ENCODE data around the gene ETHE1. TPM values are rescaled to one million over a fixed set of nuclear protein-coding genes. Genes with fewer than 3 reads are reported as not detected.

ETHE1 gene
- total and polyA plus RNA-seq, 2 of the 8 experiments (the other 6 are each of a cell fraction or from before 2014, with no cell fraction given): 19.9 to 96.0 TPM

DNA sequence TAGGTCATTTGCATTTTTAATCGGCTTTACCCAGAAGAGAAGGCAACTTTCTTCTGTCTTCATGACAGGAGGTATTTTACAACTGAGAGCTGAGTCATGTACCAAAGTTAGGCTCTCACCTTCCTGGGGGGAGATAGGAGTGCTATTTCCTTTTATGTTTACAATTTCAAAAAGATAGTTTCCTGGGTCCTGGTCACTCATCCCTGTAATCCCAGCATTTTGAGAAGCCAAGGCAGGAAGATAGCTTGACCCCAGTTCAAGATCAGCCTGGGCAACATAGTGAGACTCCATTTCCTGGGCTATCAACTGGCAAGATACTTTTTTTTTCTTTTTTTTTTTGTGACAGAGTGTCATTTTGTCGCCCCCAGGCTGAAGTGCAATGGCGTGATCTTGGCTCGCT, 69.2 kb downstream of the ETHE1 start:
- Histone ChIP-seq H3K4me1 (replicated peaks in 1 of 4; ENCODE audit: control insufficient read depth in 3 of 4, insufficient read depth in 4 of 4, low read length in 3 of 4) (peaks cover 0 to 2% (median 0%) of the 10 kb centered on the region in 4 experiments; a peak in 2 of 7 replicates), H3K79me1 (ENCODE audit: low read depth, low read length) (no peaks in the 10 kb centered on the region), H3K36me3 (ENCODE audit: control insufficient read depth in 2 of 4, insufficient read depth in 4 of 4, low read length in 3 of 4) (no peaks in the 10 kb centered on the region), H2AFZ (ENCODE audit: low read length) (no peak overlapping the region), H2AK5ac (ENCODE audit: low read depth, low read length) (no peak overlapping the region), H4K91ac (replicated peaks; ENCODE audit: insufficient read length, low read length) (no peak overlapping the region), H2BK15ac (ENCODE audit: low read length) (no peak overlapping the region), H2BK20ac (ENCODE audit: low read length) (no peak overlapping the region), H2BK120ac (replicated peaks; ENCODE audit: low read depth, low read length) (no peak overlapping the region), H3K27ac (ENCODE audit: low read depth, low read length) (no peak overlapping the region), H3K4me2 (ENCODE audit: insufficient read depth in 1 of 2, low read depth in 2 of 2, low read length in 2 of 2) (no peak overlapping the region), H3K56ac (replicated peaks; ENCODE audit: insufficient read length, low read depth, low read length) (no peak overlapping the region), H3K79me2 (ENCODE audit: control insufficient read depth in 1 of 2, insufficient read depth in 2 of 2, low read length in 2 of 2) (no peaks in the 10 kb centered on the region), H3K4ac (replicated peaks; ENCODE audit: insufficient read length, low read depth, low read length) (no peak overlapping the region), H3K18ac (ENCODE audit: extremely low read depth, low read length) (no peak overlapping the region), H4K5ac (ENCODE audit: insufficient read length, low read depth, low read length) (no peak overlapping the region), H2BK5ac (ENCODE audit: low read depth, low read length) (no peak overlapping the region), H3K14ac (ENCODE audit: insufficient read length) (no peak overlapping the region), H3K27me3 (replicated peaks in 1 of 4; ENCODE audit: control insufficient read depth in 3 of 4, extremely low read depth in 1 of 4, insufficient read depth in 3 of 4, low read length in 3 of 4) (peaks cover 0 to 8% (median 1%) of the 10 kb centered on the region in 4 experiments; a peak in 2 of 7 replicates), H3K9ac (replicated peaks in 1 of 4; ENCODE audit: extremely low read depth in 1 of 4, low read depth in 3 of 4, low read length in 3 of 4) (no peak overlapping the region), H3K23ac (ENCODE audit: insufficient read length) (no peak overlapping the region), H2BK12ac (ENCODE audit: low read depth, low read length) (no peak overlapping the region), H4K20me1 (replicated peaks in 1 of 2; ENCODE audit: control insufficient read depth in 1 of 2, insufficient read depth in 2 of 2, low read length in 2 of 2) (no peaks in the 10 kb centered on the region), H3K23me2 (ENCODE audit: low read depth, low read length) (peaks cover 2% of the 10 kb centered on the region; the same call in 1 of the 2 replicates), H3K9me3 (ENCODE audit: insufficient read depth in 2 of 2, low read depth in 1 of 2, low read length in 1 of 2) (0 out of 4 replicates have a peak, but pooled peaks cover 0 to under 1% of the 10 kb centered on the region in 2 experiments), H3K4me3 (ENCODE audit: extremely low read depth in 1 of 4, insufficient read depth in 2 of 4, low read depth in 3 of 4, low read length in 4 of 4) (no peak overlapping the region), H4K8ac (ENCODE audit: extremely low read depth, insufficient read depth, low read length) (no peak overlapping the region)
- ChIA-PET CTCF (ENCODE audit: partially characterized antibody) (interaction anchor here (0.7 to 4.0 kb wide), 5 partner anchors 10 to 62 kb away, joined by 3 to 33 read pairs (median 11); no protein-coding TSS in a partner anchor), POLR2A (ENCODE audit: partially characterized antibody) (no interaction called here)
- 84% methylated on average over 4 of the region's 4 CpGs; no CpG with 5 or more reads in 1 of the 2 experiments for WGBS, 2 experiments (ENCODE audit: extremely low coverage in 1 of 2, insufficient coverage in 1 of 2, insufficient read length in 1 of 2, insufficient replicate concordance in 2 of 2, low coverage in 1 of 2, low lambda C conversion rate in 2 of 2, missing lambda C conversion rate in 1 of 2)
- FAIRE-seq: no peak
- DNase-seq (ENCODE audit: low read depth in 1 of 2, low spot score in 2 of 2): no peak

All from H1 (cell line).